M059J (cell line): ENCODE measurements around the gene ALDH4A1. TPM values are rescaled to one million over a fixed set of nuclear protein-coding genes. Genes with fewer than 3 reads are reported as not detected.
A peak's percentile ranks its signal among the peaks of the same experiment; 100 is the strongest.
"Not testable (repeated sequence)": the region's sequence is repeated elsewhere in the genome, so short reads cannot be mapped to it uniquely, and the experiment has no call there.

Source experiments
- DNase-seq: peaks from one replicate; pipeline ENCODE4 v3.0.0-alpha.2; 2012; ENCODE audit warnings: low read depth
- total RNA-seq: library from RNA; depleted of rRNA; stranded (reverse); fragments of >200 nt; shearing (Covaris generic); gene quantifications from 2 replicates; pipeline ENCODE4 v1.2.3, GENCODE V29; 2014

The ALDH4A1 gene
- total RNA-seq, 1 experiment from 2014 or later, result 14.8 TPM

GRCh38 chr1:18901147-18901951, 1.0 kb downstream of the ALDH4A1 start:
- DNase-seq, result no peak

GRCh38 chr1:18900303-18900841, 2.0 kb downstream of the ALDH4A1 start:
- DNase-seq, result no peak

- no peak for DNase-seq
Measured at GRCh38 chr1:18899363-18900049, 2.8 kb downstream of the ALDH4A1 start.

GRCh38 chr1:18898567-18898966, 3.8 kb downstream of the ALDH4A1 start:
- DNase-seq, result no peak

GRCh38 chr1:18895317-18895716, 7.0 kb downstream of the ALDH4A1 start:
- DNase-seq, result no peak

- no peak for DNase-seq
Measured at GRCh38 chr1:18893120-18893519, 9.2 kb downstream of the ALDH4A1 start.

GRCh38 chr1:18891858-18892257, 10.5 kb downstream of the ALDH4A1 start:
- DNase-seq, result not testable (repeated sequence)

- no peak for DNase-seq
Measured at GRCh38 chr1:18891426-18891780, 11.0 kb downstream of the ALDH4A1 start.

- DNase-seq, result peak; percentile 52
Measured at GRCh38 chr1:18890706-18891425, 11.5 kb downstream of the ALDH4A1 start.

- peak; percentile 75 for DNase-seq
Measured at GRCh38 chr1:18886003-18886335, 16.4 kb downstream of the ALDH4A1 start.

GRCh38 chr1:18885311-18886002, 16.9 kb downstream of the ALDH4A1 start:
- no peak for DNase-seq

GRCh38 chr1:18884727-18885126, 17.6 kb downstream of the ALDH4A1 start:
- DNase-seq, result no peak

- DNase-seq, result no peak
Measured at GRCh38 chr1:18884419-18884717, 18.0 kb downstream of the ALDH4A1 start.

- peak; percentile 63 for DNase-seq
Measured at GRCh38 chr1:18883636-18884418, 18.5 kb downstream of the ALDH4A1 start.

- DNase-seq, result no peak
Measured at GRCh38 chr1:18883079-18883478, 19.3 kb downstream of the ALDH4A1 start.

GRCh38 chr1:18882486-18882885, 19.9 kb downstream of the ALDH4A1 start:
- no peak for DNase-seq

GRCh38 chr1:18881642-18882431, 20.5 kb downstream of the ALDH4A1 start:
- DNase-seq, result no peak

- DNase-seq, result no peak
Measured at GRCh38 chr1:18881164-18881563, 21.2 kb downstream of the ALDH4A1 start.

GRCh38 chr1:18880585-18880984, 21.8 kb downstream of the ALDH4A1 start:
- no peak for DNase-seq

- no peak for DNase-seq
Measured at GRCh38 chr1:18879791-18880309, 22.5 kb downstream of the ALDH4A1 start.
